ENCODE data around the gene SPAG17.

SPAG17 gene

GRCh38 chr1:118073648-118074435 is 111.2 kb downstream of the SPAG17 start:
- Histone ChIP-seq H3K27ac (ENCODE audit: low read depth, low read length) (no peak overlapping the region), H3K27me3 (ENCODE audit: insufficient read depth, low read length) (no peaks in the 10 kb centered on the region), H3K4me3 (ENCODE audit: low read length) (no peak overlapping the region), H3K36me3 (ENCODE audit: insufficient read depth, low read length) (no peaks in the 10 kb centered on the region), H3K9me3 (ENCODE audit: insufficient read depth, low read depth, low read length) (no peaks in the 10 kb centered on the region), H3K9ac (ENCODE audit: low read depth, low read length) (no peak overlapping the region), H3K4me1 (ENCODE audit: insufficient read depth, low read length) (peaks cover 34% of the 10 kb centered on the region)
- 86% methylated on average over 9 of the region's 9 CpGs for WGBS

- Histone ChIP-seq H3K9me3 (ENCODE audit: insufficient read depth, low read depth, low read length) (no peaks in the 10 kb centered on the region), H3K4me3 (ENCODE audit: low read length) (no peak overlapping the region), H3K36me3 (ENCODE audit: insufficient read depth, low read length) (no peaks in the 10 kb centered on the region), H3K27me3 (ENCODE audit: insufficient read depth, low read length) (no peaks in the 10 kb centered on the region), H3K4me1 (ENCODE audit: insufficient read depth, low read length) (no peaks in the 10 kb centered on the region), H3K9ac (ENCODE audit: low read depth, low read length) (no peak overlapping the region), H3K27ac (ENCODE audit: low read depth, low read length) (no peak overlapping the region)
- 90% methylated on average over 2 of the region's 2 CpGs for WGBS
Observed at GRCh38 chr1:118049981-118050380, 135.0 kb downstream of the SPAG17 start.

DNA sequence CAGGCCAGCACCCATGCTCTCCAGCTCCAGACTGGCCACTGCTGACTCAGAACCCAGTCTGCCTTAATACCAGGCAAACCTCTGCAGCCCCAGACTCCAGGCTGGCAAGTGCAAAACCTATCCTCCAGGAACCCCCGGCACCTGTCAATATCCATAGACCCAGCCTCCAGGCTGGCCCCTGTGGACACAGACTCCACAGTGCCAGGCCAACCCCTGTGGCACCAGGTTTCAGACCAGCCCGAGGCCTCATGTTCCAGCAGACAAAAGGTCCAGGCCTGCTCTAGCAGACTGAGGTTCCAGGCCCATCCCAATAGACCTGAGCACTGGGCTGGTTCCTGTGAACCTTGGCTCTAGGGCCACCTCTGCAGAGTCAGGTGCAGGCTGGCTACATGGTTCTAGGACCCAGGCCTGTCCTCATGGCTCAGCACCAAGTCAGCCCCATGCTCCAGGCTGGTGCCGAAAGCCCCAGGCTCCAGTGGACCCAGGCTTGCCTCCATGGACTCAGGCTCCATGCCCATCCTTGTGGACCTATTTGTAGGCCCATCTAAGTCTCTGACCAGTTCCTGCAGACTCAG is 137.3 kb downstream of the SPAG17 start:
- H3K9ac ChIP-seq (ENCODE audit: low read depth, low read length): no peak overlapping the region
- no peaks in the 10 kb centered on the region for H3K4me1 ChIP-seq (ENCODE audit: insufficient read depth, low read length)
- WGBS: 94% methylated on average over 3 of the region's 3 CpGs
- H3K27me3 ChIP-seq (ENCODE audit: insufficient read depth, low read length): no peaks in the 10 kb centered on the region
- H3K9me3 ChIP-seq (ENCODE audit: insufficient read depth, low read depth, low read length): no peaks in the 10 kb centered on the region
- no peak overlapping the region for H3K27ac ChIP-seq (ENCODE audit: low read depth, low read length)
- H3K36me3 ChIP-seq (ENCODE audit: insufficient read depth, low read length): no peaks in the 10 kb centered on the region
- no peak overlapping the region for H3K4me3 ChIP-seq (ENCODE audit: low read length)

DNA sequence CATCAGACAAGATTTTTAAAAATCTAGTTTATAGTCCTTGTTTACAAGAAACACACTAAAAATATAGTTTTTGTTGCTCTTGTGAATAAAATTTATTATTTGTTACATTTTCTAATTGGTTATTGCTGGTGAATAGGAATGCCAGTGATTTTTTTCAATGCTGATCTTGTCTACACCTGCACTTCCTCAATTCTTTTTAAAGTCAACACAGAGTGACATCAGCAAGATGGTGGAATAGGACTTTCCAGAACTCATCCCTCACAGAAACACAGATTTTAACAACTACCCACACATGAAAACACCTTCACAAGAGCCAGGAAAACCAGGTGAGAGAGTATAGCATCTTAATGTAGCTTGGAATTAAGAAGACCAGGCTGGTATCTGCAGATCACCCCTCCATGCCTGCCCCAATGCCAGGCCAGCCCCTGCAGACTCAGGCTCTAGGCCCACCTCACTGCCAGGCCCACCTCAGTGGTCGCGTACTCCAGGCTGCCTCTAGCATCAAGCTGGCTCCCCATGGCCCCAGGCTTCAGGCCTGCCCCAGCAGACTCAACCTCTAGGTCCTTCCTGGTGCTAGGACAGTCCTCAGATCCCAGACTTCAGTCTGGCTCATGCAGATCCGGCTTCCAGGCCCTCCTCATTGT is 137.9 kb downstream of the SPAG17 start:
- Histone ChIP-seq H3K27ac (ENCODE audit: low read depth, low read length) (no peak overlapping the region), H3K4me1 (ENCODE audit: insufficient read depth, low read length) (no peaks in the 10 kb centered on the region), H3K27me3 (ENCODE audit: insufficient read depth, low read length) (no peaks in the 10 kb centered on the region), H3K9me3 (ENCODE audit: insufficient read depth, low read depth, low read length) (no peaks in the 10 kb centered on the region), H3K4me3 (ENCODE audit: low read length) (no peak overlapping the region), H3K9ac (ENCODE audit: low read depth, low read length) (no peak overlapping the region), H3K36me3 (ENCODE audit: insufficient read depth, low read length) (no peaks in the 10 kb centered on the region)
- 93% methylated on average over 3 of the region's 3 CpGs for WGBS

- H3K36me3 ChIP-seq (ENCODE audit: insufficient read depth, low read length): no peaks in the 10 kb centered on the region
- H3K27ac ChIP-seq (ENCODE audit: low read depth, low read length): no peak overlapping the region
- 75% methylated on average over 1 of the region's 1 CpG for WGBS
- no peaks in the 10 kb centered on the region for H3K27me3 ChIP-seq (ENCODE audit: insufficient read depth, low read length)
- H3K4me3 ChIP-seq (ENCODE audit: low read length): no peak overlapping the region
- no peaks in the 10 kb centered on the region for H3K9me3 ChIP-seq (ENCODE audit: insufficient read depth, low read depth, low read length)
- no peaks in the 10 kb centered on the region for H3K4me1 ChIP-seq (ENCODE audit: insufficient read depth, low read length)
- no peak overlapping the region for H3K9ac ChIP-seq (ENCODE audit: low read depth, low read length)
Observed at GRCh38 chr1:118043624-118044023, 141.4 kb downstream of the SPAG17 start.

- no peak overlapping the region for H3K9ac ChIP-seq (ENCODE audit: low read depth, low read length)
- H3K27me3 ChIP-seq (ENCODE audit: insufficient read depth, low read length): no peaks in the 10 kb centered on the region
- no peak overlapping the region for H3K27ac ChIP-seq (ENCODE audit: low read depth, low read length)
- no peak overlapping the region for H3K4me3 ChIP-seq (ENCODE audit: low read length)
- no peaks in the 10 kb centered on the region for H3K4me1 ChIP-seq (ENCODE audit: insufficient read depth, low read length)
- H3K36me3 ChIP-seq (ENCODE audit: insufficient read depth, low read length): no peaks in the 10 kb centered on the region
- WGBS: 86% methylated on average over 2 of the region's 2 CpGs
- H3K9me3 ChIP-seq (ENCODE audit: insufficient read depth, low read depth, low read length): no peaks in the 10 kb centered on the region
Observed at GRCh38 chr1:118042501-118042900, 142.5 kb downstream of the SPAG17 start.

DNA sequence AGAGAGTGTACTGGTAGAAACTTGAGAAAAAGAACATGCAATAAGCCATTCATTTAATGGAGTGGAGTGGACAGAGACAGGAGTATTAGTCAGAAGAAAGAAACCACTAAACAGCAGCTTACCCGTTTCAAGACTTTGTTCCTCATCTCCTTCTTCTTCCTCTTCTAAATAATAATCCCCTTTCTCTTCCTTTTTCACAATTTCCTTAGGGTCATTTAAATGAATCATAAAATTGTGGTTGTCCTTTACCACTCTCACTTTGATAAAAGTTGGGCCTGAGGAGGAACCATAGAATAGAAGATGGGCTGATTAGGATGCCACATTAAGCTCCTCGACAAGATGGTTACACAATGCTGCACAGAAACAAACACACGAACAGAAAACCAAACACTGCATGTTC is 145.9 kb downstream of the SPAG17 start:
- 88% methylated on average over 3 of the region's 3 CpGs for WGBS
- Histone ChIP-seq H3K36me3 (ENCODE audit: insufficient read depth, low read length) (no peaks in the 10 kb centered on the region), H3K27ac (ENCODE audit: low read depth, low read length) (no peak overlapping the region), H3K9ac (ENCODE audit: low read depth, low read length) (no peak overlapping the region), H3K4me3 (ENCODE audit: low read length) (no peak overlapping the region), H3K27me3 (ENCODE audit: insufficient read depth, low read length) (no peaks in the 10 kb centered on the region), H3K4me1 (ENCODE audit: insufficient read depth, low read length) (no peaks in the 10 kb centered on the region), H3K9me3 (ENCODE audit: insufficient read depth, low read depth, low read length) (no peaks in the 10 kb centered on the region)

DNA sequence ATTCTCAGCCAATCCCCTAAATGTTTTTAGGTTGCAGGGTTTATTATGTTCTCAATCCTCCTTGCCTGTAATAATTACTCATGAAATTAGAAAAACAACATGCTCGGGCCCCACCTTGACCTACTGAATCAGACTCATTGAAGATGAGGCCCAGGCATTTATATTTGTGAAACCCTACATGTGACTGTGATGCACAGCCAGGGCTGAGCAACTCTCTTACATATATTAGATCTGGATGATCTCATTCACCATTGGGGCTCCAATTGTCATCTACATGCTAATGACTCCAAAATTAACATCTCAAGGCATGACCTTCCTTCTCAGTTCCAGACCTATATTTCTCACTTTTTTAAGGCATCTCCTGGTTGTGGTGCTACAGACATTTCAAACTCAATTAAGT is 152.1 kb downstream of the SPAG17 start:
- Histone ChIP-seq H3K27me3 (ENCODE audit: insufficient read depth, low read length) (no peaks in the 10 kb centered on the region), H3K4me3 (ENCODE audit: low read length) (no peak overlapping the region), H3K9me3 (ENCODE audit: insufficient read depth, low read depth, low read length) (no peaks in the 10 kb centered on the region), H3K36me3 (ENCODE audit: insufficient read depth, low read length) (no peaks in the 10 kb centered on the region), H3K4me1 (ENCODE audit: insufficient read depth, low read length) (no peaks in the 10 kb centered on the region), H3K27ac (ENCODE audit: low read depth, low read length) (no peak overlapping the region), H3K9ac (ENCODE audit: low read depth, low read length) (no peak overlapping the region)
- WGBS: 93% methylated on average over 1 of the region's 1 CpG

- H3K9me3 ChIP-seq (ENCODE audit: insufficient read depth, low read depth, low read length): no peaks in the 10 kb centered on the region
- no peak overlapping the region for H3K27ac ChIP-seq (ENCODE audit: low read depth, low read length)
- no peak overlapping the region for H3K4me3 ChIP-seq (ENCODE audit: low read length)
- 85% methylated on average over 1 of the region's 1 CpG for WGBS
- H3K9ac ChIP-seq (ENCODE audit: low read depth, low read length): no peak overlapping the region
- no peaks in the 10 kb centered on the region for H3K36me3 ChIP-seq (ENCODE audit: insufficient read depth, low read length)
- H3K4me1 ChIP-seq (ENCODE audit: insufficient read depth, low read length): no peaks in the 10 kb centered on the region
- H3K27me3 ChIP-seq (ENCODE audit: insufficient read depth, low read length): no peaks in the 10 kb centered on the region
Observed at GRCh38 chr1:118028267-118028666, 156.8 kb downstream of the SPAG17 start.

- no peaks in the 10 kb centered on the region for H3K36me3 ChIP-seq (ENCODE audit: insufficient read depth, low read length)
- H3K4me3 ChIP-seq (ENCODE audit: low read length): no peak overlapping the region
- no peak overlapping the region for H3K27ac ChIP-seq (ENCODE audit: low read depth, low read length)
- no peaks in the 10 kb centered on the region for H3K4me1 ChIP-seq (ENCODE audit: insufficient read depth, low read length)
- 79% methylated on average over 3 of the region's 3 CpGs for WGBS
- H3K27me3 ChIP-seq (ENCODE audit: insufficient read depth, low read length): no peaks in the 10 kb centered on the region
- no peaks in the 10 kb centered on the region for H3K9me3 ChIP-seq (ENCODE audit: insufficient read depth, low read depth, low read length)
- H3K9ac ChIP-seq (ENCODE audit: low read depth, low read length): no peak overlapping the region
Observed at GRCh38 chr1:118023199-118023598, 161.8 kb downstream of the SPAG17 start.

- no peaks in the 10 kb centered on the region for H3K36me3 ChIP-seq (ENCODE audit: insufficient read depth, low read length)
- H3K4me3 ChIP-seq (ENCODE audit: low read length): no peak overlapping the region
- no peak overlapping the region for H3K27ac ChIP-seq (ENCODE audit: low read depth, low read length)
- H3K9me3 ChIP-seq (ENCODE audit: insufficient read depth, low read depth, low read length): no peaks in the 10 kb centered on the region
- no peak overlapping the region for H3K9ac ChIP-seq (ENCODE audit: low read depth, low read length)
- H3K4me1 ChIP-seq (ENCODE audit: insufficient read depth, low read length): no peaks in the 10 kb centered on the region
- 89% methylated on average over 1 of the region's 1 CpG for WGBS
- H3K27me3 ChIP-seq (ENCODE audit: insufficient read depth, low read length): no peaks in the 10 kb centered on the region
Observed at GRCh38 chr1:118021668-118022067, 163.4 kb downstream of the SPAG17 start.

Data from HUES64 (cell line).